NOMO-1 (cell line): ENCODE data around the gene GSDMA.
"Not testable (repeated sequence)": the region's sequence is repeated elsewhere in the genome, so short reads cannot be mapped to it uniquely, and the experiment has no call there.

Source experiments
- DNase-seq, 2 experiments: peaks; one replicate each; lab custom pipeline; 2025; ENCODE audit not compliant: unreplicated experiment in 2 of 2; lab: John Stamatoyannopoulos, UW

The GSDMA gene

DNA sequence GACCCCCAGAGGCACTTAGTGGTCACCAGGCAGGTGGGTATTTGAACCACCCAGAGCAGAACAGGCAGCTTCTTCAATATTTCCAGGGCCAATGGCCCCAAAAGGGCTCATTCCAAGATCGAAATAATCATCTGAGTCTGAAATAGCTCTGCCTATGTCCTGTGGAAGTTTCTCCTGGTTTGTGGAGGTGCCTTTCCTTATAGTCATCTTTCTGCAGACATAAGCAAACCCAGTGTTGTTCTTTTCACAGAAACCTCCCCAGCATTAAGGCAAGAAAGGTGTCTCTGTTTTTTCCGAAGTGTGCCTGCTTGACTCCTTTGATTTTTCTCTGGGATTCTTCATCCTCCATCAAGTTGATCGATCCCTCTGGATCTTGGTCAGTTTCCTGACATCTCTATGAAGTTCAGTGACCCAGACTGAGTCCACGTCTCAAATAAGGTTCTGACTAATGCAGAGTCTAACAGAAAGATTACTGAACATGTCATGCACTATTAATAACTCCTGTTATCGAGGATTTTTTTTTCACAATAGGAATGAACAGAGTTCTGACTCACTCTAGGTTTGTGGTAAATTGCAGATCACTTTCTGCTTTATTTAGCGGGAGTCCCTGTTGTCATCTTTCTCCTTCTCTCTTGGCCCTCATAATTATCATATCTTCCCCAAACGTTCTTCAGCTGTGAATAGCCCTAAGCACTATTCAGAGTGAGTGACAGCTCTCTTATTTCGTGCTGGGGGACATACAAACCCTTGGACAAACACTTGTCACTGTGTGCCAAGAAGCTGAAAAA is 33.8 kb upstream of the GSDMA start:
- peak; percentile 81 to 97 for DNase-seq

DNA sequence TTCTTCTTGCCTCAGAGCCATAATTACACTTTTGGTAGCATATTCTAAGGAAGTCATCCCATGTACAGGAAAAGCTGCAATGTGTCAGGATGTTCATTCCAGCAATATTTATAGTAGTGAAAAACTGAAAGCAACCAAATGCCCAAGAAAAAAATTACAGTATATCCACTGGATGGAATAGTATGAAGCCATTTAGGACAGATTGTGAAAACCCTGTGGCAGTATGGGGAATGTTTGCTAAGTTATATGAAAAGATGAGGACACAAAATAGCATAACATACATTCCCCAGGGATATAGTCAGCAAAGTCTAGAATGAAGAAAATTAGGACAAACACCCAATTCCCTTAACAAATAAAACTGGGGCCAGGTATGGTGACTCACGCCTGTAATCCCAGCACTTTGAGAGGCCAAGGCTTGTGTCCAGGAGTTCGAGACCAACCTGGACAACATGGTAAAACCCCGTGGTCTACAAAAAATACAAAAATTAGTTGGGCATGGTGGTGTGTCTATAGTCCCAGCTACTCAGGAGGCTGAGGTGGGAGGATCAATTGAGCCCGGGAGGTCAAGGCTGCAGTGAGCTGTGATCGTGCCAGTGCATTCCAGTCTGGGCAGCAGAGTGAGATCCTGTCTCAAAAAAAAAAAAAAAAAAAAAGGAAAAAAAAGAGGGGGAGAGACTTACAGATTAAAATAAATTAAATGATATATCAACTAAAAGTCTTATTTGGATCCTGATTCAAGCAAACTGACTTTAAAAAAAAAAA is 33.0 kb upstream of the GSDMA start:
- DNase-seq, result no peak

DNA sequence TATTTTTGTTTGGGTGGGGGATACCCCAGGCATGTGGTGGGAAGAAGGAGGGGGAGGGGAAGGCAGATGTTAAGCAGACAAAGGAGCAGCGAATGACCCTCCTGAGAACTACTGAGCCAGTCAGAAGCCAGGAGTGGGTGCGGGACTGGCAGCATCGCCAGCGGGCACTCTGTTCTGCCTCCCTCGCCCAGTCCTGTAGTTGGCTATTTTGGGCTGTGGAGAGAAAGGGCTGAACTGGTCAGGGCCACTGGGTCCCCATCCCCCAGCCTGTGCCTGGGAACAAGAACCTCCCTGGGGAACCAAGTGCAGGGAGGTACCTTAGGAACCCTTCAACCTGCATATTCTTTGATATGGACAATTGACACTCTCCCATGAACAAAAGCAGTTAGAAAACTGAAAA is 28.9 kb upstream of the GSDMA start:
- DNase-seq, result no peak

DNA sequence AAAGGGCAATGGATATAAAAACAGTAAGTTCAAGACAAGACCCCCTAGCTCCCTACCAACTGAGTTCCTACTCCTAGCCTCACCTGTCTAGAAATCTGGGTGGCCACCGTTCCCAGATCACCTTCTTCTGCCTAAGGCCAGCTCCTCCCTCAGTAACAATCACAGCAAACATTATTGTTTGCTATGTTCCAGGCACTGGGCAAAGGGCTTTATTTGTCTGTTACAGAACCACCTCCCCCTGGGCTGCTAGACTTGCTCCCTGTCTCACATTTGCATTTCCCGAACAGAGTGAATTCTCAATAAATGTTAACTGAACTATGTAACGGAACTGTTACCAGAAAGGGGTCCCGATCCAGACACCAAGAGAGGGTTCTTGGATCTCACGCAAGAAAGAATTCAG is 28.5 kb upstream of the GSDMA start:
- no peak for DNase-seq

DNA sequence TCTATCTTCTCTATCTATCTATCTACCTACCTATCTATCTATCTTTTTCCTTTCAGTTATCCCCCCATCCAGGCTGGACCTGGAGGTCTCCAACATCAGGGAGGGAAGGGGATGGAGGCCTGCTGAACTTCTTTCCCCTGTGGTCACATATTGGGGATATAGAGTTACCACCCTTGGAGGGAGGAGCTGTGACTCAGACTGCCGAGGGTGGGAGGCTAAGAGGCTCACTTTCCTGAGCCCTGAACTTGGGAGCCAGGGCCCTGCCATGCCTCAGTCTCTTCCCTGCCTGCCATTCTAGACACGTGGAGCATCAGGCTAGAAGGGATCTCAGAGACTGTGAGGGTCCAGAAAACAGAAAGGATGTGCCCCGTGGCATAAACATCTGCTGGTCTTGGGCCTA is 26.9 kb upstream of the GSDMA start:
- no peak for DNase-seq

DNA sequence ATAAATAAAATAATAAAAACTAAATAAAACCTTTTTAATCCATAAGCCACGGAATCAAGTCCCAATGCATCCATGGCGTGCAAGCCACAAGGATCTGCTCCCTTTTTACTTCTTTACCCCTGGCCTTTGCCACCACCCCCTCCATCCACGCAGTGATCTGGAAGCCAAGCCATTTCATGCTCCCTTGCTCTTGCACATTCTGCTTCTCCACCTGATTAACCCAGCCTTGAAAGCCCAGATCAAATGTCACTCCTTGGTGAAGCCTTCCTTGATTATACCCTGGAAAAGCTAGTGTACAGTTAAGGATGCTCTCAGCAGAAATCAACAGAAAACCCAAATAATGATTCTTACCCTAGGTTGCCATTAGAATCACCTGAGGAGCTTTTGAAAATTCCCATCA is 25.4 kb upstream of the GSDMA start:
- no peak for DNase-seq

DNA sequence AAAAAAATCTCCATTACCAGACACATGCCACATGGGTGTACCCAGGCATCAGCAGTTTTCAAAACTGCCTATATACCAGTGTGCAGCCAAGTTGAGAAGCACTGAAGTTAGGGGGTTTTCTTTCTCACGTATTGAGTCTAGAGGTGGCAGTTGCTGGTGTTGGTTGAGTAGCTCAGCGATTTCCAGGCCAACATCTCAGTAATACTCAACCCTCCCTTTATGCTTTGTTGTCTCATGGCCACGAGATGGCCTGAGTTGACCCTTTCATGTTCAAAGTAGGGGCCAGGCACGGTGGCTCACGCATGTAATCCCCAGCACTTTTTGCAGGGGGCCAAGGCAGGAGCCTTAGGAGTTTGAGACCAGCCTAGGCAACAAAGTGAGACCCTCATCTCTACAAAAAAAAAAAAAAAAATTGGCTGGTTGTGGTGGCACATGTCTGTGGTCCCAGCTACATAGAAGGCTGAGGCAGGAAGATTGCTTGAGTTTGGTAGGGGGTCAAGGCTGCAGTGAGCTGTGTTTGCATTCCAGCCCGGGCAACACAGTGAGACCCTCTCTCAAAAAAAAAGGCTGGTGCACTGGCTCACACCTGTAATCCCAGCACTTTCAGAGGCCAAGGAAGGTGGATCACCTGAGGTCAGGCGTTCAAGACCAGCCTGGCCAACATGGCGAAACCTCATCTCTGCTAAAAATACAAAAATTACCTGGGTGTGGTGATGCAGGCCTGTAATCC is 24.5 kb upstream of the GSDMA start:
- no peak for DNase-seq

DNA sequence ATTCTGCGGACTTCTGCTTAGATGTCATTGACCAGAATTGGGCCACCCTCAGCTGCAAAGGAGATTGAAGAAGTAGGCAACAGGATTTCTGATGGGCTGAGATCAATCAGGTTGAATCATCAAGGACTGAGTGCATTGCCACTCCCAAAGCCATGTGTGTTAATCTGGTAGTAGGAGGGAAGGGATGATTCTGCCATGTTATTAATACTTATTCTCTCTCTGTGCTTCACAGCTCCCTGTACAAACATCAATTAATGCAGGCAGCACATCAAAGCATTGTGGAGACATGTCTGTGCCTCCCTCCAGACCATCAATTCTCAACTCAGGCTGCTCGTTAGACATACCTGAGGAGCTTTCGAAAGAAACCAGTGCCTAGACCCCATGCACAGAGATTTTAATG is 23.7 kb upstream of the GSDMA start:
- no peak for DNase-seq

DNA sequence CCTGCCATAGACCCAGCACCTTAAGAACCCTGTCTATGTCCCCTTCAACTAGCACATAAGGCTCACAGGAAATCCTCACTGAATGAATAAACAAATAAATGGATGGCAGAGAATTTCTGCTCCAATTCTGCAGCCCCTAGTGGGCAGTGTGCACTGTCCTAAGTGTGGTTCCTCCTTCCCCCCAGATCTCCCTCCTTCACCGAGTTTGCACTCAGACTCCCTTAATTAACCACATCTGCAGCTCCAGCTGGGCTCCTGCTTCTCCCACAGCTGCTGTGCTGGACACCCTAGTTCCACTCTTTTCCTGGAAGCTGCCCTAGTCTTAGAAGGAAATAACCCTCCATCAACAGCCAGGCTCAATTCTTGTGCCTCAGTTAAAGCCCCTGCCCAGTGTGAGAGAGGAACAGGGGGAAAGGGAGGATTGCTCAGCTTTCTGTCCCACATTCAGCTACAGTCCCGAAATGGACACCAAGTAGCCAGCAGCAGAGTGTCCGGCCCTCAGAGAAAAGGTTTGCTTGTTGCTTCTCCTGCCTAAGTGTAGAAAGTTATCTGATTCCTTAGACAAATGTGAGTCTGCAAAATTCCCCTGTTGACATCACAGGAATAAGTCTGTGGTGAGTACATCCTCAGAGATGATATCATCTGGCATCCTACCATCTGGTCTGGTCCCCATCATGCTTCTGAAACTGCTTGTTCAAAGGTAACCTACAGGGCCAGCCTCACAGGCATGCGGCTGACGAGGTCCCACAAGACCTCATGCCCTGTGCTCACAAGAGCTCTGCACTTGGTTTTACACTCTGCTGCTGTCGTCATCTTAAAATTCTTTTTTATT is 23.0 kb upstream of the GSDMA start:
- peak in 1 of 2 experiments; percentile 29 for DNase-seq

DNA sequence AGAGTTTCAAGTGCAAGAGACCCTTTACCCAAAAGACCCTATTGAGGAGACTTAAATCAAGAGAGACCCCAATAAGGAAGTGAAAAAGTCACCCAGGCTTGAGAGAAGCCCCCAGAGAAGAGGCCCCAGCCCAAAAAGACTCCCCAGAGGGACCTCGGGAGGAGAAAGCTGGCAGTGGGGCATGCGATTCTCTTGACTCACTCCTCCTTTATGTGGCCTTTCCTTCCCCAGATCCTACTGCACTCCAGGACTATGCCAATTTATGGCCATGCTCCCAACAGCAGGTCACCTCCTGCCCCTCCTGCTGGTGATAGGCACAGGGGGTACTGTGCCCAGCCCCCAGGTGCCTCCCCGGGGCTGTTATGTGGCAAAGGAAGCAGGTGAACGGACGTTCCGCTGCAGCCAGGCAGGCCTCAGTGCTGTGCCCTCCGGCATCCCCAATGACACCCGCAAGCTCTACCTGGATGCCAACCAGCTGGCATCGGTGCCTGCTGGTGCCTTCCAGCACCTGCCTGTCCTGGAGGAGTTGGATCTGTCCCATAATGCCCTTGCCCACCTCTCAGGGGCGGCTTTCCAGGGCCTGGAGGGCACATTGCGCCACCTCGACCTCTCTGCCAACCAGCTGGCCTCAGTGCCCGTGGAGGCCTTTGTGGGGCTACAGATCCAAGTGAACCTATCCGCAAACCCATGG is 19.0 kb upstream of the GSDMA start:
- no peak for DNase-seq

DNA sequence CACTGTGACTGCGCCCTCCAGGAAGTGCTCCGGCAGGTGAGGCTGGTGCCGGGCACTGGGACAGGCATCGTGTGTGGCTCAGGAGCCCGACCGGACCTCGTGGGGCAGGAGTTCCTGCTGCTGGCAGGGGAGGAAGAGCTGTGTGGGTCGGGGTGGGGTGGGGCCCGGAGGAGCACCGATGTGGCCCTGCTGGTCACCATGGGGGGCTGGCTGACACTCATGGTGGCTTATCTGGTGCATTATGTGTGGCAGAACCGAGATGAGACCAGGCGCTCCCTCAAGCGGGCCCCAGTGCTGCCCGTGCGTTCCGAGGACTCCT is 18.5 kb upstream of the GSDMA start:
- DNase-seq, result no peak

DNA sequence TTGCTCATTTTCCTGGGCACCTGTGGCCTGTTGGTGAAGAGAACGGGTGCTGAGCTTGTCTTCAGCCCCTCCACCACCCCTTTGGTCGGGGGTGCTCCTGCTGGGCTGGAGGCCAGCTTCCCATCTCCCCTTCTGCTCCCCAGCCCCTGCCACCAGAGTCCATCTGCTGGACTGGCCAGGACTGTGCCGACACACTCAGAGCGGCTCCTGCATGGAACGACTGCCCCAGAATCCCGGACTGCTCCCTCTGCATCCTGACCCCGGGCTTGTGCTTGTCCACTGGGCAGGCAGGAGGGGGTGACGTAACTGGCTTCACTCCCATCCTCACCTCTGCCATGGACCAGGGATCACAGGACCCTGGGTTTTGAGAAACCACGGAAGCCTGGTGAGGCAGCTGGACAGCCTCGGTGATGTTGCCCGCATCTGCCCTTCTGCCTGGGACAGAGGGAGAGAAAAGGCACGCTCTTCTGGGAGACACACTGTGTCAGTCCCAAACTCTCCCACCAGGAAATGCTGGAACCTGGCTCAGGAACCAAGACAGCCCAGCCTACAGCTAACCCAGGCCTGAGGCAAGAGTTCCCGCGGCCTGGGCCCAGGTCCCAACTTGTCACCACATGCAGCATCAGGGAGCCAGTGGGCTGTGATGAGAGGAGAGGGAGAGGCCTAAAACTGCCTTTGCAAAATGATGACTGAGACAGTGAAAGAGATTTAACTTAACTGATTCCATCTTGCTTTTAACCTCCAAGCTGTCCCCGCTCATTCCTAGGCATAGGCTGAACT is 16.1 kb upstream of the GSDMA start:
- no peak for DNase-seq

DNA sequence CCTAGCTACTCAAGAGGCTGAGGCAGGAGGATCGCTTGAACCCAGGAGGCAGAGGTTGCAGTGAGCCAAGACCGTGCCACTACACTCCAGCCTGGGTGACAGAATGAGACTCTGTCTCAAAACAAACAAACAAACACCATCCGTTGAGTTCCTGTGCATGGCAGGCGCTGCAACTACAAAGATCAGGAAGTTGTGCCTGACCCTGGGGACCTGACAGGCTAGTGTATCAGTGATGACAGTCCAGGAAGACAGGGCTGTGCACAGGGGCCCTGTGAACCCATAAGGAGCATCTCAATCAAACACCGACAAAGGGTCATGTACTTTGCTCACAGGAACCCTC is 14.3 kb upstream of the GSDMA start:
- DNase-seq, result not testable (repeated sequence)

DNA sequence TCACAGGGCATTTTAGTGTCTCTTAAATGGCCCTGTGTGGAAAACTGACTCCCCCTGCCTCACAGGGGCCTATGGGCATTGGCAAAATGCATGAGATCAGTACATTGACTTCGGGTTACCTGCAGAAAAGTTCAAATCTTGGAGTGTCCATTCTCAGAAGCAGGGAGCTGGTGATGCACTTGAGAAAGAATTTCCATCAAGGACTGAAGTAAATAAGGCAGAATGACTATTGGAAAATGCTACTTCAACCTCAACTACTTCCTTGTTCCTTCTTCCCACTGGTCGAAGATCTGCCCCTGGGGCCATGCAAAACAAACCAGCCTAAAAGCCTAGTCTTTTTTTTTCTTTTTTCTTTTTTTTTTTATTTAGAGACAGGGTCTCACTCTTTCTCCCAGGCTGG is 13.8 kb upstream of the GSDMA start:
- no peak for DNase-seq

DNA sequence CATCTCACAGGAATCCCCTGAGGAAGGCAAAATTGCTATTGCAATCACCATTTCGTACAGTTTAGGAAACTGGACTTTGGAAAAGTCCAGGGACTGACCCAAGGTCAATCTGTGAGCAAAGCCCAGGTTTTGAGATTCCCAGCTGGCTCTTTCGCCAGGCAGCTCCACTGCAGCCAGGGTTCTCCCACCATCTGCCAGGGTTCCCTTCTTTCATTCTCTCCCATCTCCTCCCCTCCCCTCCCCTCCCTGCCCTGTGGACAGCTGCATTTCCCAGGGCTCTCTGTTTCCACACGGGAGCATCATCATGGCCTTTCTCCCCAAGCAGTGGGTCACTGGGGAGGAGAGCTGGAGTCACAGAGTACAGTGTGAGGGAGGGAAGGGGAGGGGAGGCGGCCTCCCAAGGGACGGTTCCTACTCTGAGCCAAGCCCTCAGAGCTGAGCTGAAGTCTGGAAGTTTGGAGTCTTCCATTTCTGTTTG is 11.9 kb upstream of the GSDMA start:
- no peak for DNase-seq

DNA sequence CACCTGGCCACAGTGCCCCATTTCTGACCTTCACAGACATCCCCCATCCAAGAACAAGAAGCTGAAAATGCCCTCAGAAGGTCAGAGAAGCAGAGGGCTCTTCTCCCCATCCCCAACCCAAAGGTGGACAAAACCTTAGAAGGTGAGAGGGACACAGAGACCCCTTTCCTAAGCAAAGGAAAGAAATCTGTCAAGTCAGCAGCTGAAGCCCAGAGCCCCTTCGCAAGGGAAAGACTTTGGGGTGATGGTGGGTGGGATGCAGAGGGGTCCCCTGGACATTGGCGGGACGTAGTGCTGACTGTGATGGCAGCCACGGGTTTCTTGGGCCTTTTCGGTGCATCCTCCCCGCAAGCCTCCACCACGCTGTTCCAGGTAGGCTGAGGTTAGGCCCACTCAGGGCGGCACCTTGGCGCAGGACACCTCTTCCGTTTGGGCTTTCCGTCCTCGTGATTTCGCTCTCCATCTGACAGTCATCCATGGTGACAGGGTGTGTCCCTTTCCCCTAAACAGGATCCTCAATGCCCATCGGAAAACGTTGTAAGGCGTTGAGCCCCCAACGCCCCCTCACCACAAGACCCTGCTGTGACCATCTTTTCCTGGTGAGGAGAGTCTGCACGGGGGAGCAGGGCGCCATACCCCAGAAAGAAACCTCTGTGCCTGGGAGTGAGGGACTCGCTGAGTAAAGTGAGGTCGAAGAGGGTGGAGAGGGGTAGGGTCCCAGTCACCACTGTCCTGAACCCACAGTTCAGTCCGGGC is 10.7 kb upstream of the GSDMA start:
- DNase-seq, result no peak

DNA sequence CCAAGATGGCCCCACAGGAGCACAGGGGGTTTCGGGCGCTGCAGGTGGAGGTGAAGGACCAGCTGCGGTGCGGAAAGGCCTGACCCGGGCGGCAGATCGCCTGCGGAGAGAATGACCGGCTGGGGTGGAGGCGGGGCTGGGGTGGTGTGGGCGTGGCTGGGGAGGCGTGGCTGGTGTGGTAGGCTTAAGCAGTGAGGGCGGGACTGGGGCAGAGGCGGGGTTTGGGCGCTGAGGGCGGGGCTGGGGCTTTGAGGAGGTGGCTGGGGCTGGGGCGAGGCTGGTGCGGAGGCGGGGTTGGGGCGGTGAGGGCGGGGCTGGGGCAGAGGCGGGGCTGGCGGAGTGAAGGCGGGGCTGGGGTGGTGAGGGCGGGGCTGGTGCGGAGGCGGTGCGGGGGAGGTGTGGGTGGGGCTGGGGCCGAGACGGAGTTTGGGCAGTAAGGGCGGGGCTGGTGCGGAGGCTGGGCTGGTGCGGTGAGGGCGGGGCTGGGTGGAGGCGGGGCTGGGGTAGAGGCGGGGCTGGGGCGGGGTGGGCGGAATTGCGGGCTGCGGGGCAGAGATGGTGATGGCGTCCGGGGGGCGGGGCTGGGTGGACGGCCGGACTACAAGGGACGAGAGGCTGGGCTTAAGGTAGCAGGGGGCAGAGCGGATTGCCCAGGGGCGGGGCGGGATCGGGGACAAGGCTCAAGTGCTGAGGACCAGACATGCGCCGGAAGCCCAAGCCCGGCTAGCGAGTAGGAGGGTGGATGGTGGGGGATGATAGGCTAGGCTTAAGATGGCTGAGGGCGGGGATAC is 9.9 kb upstream of the GSDMA start:
- DNase-seq, result peak; percentile 81 to 97

DNA sequence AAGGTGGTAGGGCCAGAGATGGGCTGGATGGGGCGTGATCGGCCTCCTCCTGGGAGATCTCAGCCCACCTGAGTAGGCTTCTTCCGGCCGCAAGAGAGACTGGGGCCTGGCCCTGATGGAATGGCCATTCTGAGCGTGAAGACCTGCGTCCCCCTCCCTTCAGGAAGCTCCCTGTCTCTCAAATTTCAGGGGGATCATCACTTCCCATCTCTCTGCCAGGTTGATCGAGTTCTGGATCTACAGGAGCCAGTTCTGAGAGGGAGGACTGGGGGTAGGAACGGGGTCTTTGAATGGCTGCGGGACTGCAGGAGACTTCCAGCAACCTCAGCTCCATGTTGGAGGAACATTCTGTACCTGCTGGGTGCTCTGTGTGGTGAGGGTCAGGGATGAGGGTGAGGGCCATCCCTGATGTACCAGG is 9.3 kb upstream of the GSDMA start:
- no peak for DNase-seq
